ENCODE measurements around the gene CORO6. TPM values are rescaled to one million over a fixed set of nuclear protein-coding genes. Genes with fewer than 3 reads are reported as not detected.

Gene CORO6
- total and polyA plus RNA-seq, 2 of the 13 experiments (the other 11 are each of a cell fraction or from before 2014, with no cell fraction given), result 0.42 to 0.82 TPM

GRCh38 chr17:29590411-29591145 is 32.1 kb downstream of the CORO6 start (continued):
- TF ChIP-seq FOXC1 (CRISPR knock-in tag; IDR thresholded peaks at IDR 0.05; ENCODE audit: borderline replicate concordance), result no peak
- 0 out of 2 replicates have a peak, but pooled peaks have one; percentile 48 for TF ChIP-seq MLX (CRISPR knock-in tag; IDR thresholded peaks at IDR 0.05)
- no peak for TF ChIP-seq TRIM24 (CRISPR knock-in tag; IDR thresholded peaks at IDR 0.05)
- TF ChIP-seq KLF16 (CRISPR knock-in tag; IDR thresholded peaks at IDR 0.05), result peak in 1 of 2 experiments; percentile 11; a peak in 1 of 4 replicates
- 0 out of 2 replicates have a peak, but pooled peaks have one; percentile 25 for TF ChIP-seq ZNF749 (CRISPR knock-in tag; IDR thresholded peaks at IDR 0.05; ENCODE audit: borderline replicate concordance)
- TF ChIP-seq RCOR2 (CRISPR knock-in tag; IDR thresholded peaks at IDR 0.05), result no peak
- 0 out of 2 replicates have a peak, but pooled peaks have one; percentile 8 for TF ChIP-seq ZNF350 (CRISPR knock-in tag; IDR thresholded peaks at IDR 0.05; ENCODE audit: borderline replicate concordance, low read depth)
- TF ChIP-seq HNF4A (CRISPR knock-in tag; IDR thresholded peaks at IDR 0.05), result peak; percentile 4; the same call in 1 of the 2 replicates
- TF ChIP-seq, protein P1, sequence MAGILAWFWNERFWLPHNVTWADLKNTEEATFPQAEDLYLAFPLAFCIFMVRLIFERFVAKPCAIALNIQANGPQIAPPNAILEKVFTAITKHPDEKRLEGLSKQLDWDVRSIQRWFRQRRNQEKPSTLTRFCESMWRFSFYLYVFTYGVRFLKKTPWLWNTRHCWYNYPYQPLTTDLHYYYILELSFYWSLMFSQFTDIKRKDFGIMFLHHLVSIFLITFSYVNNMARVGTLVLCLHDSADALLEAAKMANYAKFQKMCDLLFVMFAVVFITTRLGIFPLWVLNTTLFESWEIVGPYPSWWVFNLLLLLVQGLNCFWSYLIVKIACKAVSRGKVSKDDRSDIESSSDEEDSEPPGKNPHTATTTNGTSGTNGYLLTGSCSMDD (CRISPR knock-in tag; IDR thresholded peaks at IDR 0.05), result no peak
- 0 out of 2 replicates have a peak, but pooled peaks have one; percentile 67 for TF ChIP-seq REL (CRISPR knock-in tag; conservative IDR thresholded peaks at IDR 0.05)
- TF ChIP-seq SP140L (CRISPR knock-in tag; IDR thresholded peaks at IDR 0.05; ENCODE audit: borderline replicate concordance), result no peak
- TF ChIP-seq SMC3 (IDR thresholded peaks at IDR 0.05; ENCODE audit: low read length), result no peak
- TF ChIP-seq, protein P2, sequence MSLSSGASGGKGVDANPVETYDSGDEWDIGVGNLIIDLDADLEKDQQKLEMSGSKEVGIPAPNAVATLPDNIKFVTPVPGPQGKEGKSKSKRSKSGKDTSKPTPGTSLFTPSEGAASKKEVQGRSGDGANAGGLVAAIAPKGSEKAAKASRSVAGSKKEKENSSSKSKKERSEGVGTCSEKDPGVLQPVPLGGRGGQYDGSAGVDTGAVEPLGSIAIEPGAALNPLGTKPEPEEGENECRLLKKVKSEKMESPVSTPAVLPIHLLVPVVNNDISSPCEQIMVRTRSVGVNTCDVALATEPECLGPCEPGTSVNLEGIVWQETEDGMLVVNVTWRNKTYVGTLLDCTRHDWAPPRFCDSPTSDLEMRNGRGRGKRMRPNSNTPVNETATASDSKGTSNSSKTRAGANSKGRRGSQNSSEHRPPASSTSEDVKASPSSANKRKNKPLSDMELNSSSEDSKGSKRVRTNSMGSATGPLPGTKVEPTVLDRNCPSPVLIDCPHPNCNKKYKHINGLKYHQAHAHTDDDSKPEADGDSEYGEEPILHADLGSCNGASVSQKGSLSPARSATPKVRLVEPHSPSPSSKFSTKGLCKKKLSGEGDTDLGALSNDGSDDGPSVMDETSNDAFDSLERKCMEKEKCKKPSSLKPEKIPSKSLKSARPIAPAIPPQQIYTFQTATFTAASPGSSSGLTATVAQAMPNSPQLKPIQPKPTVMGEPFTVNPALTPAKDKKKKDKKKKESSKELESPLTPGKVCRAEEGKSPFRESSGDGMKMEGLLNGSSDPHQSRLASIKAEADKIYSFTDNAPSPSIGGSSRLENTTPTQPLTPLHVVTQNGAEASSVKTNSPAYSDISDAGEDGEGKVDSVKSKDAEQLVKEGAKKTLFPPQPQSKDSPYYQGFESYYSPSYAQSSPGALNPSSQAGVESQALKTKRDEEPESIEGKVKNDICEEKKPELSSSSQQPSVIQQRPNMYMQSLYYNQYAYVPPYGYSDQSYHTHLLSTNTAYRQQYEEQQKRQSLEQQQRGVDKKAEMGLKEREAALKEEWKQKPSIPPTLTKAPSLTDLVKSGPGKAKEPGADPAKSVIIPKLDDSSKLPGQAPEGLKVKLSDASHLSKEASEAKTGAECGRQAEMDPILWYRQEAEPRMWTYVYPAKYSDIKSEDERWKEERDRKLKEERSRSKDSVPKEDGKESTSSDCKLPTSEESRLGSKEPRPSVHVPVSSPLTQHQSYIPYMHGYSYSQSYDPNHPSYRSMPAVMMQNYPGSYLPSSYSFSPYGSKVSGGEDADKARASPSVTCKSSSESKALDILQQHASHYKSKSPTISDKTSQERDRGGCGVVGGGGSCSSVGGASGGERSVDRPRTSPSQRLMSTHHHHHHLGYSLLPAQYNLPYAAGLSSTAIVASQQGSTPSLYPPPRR (CRISPR knock-in tag; IDR thresholded peaks at IDR 0.05; ENCODE audit: borderline replicate concordance), result 0 out of 2 replicates have a peak, but pooled peaks have one; percentile 8
- TF ChIP-seq BORCS8-MEF2B (CRISPR knock-in tag; IDR thresholded peaks at IDR 0.05), result peak; percentile 7; the same call in 1 of the 2 replicates
- 0 out of 2 replicates have a peak, but pooled peaks have one; percentile 47 for TF ChIP-seq ATF7-NPFF (CRISPR knock-in tag; IDR thresholded peaks at IDR 0.05; ENCODE audit: low read depth)
- no peak for TF ChIP-seq FOSL2 (CRISPR knock-in tag; IDR thresholded peaks at IDR 0.05)
- no peak for TF ChIP-seq TMF1 (CRISPR knock-in tag; IDR thresholded peaks at IDR 0.05; ENCODE audit: low read depth)
- TF ChIP-seq ZNF546 (CRISPR knock-in tag; conservative IDR thresholded peaks at IDR 0.05), result 0 out of 2 replicates have a peak, but pooled peaks have one; percentile 17
- peak; percentile 68 for TF ChIP-seq PATZ1 (CRISPR knock-in tag; IDR thresholded peaks at IDR 0.05)
- TF ChIP-seq FOXO1 (CRISPR knock-in tag; IDR thresholded peaks at IDR 0.05), result no peak
